Renal cortical epithelial cell (primary cell): ENCODE results near the gene PLD4. TPM values are rescaled to one million over a fixed set of nuclear protein-coding genes. Genes with fewer than 3 reads are reported as not detected.
A peak's percentile ranks its signal among the peaks of the same experiment; 100 is the strongest.

Source experiments
- DNase-seq: peaks from one replicate; pipeline ENCODE4 v3.0.0-alpha.2; 2011; ENCODE audit warnings: low read depth
- total RNA-seq: library from RNA; depleted of rRNA; stranded (reverse); fragments of >200 nt; gene quantifications from 2 replicates; pipeline ENCODE4 v1.2.3, GENCODE V29; 2014

The PLD4 gene
- total RNA-seq, 1 donor from 2014 or later: 0.05 TPM

DNA sequence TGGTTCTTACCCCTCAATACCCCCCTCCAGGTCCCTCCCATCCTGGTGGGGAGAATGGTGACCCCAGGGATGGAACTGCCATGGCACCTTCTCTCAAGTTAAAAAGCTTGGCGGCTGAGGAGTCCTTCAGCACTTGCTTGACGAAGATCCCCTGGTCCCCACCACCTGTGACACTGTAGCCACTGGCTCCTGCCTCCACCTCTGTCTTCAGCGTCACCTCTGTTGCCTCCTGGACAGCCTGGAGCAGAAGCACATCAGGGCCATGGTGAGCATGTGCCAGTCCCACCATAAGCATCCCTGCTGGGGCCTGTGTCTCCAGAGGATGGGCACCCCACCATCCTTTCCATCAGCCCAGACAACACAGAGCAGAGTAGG lies 30.7 kb downstream of the PLD4 start:
- no peak for DNase-seq

DNA sequence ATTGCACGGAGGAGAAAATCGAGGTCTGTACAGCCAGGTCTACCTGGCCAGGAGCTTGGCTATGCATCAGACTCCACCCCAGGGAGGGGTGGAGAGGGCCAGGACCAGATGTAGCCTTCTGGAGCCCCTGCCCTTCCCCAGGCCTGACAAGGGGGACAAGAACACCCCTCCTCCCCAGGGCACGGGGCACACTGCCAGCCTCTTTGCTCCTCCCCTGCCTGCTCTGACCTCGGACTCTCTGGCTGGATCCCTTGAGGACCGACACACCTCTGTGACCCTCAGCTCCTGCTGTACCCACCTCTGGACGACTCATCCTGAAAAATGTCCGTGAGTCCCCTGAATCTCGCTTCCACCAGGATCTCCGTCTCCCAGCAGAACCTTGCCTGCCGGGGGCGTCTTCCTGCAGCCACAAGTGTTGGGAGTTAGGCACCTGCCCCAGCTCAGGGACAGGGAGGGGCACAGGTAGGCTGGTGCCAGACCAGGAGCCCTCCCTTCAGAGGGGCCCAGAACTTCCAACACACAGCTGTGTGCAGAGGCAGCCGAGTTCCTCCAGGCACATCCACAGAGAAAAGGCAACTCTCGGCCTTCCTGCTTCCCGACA lies 31.7 kb downstream of the PLD4 start:
- no peak for DNase-seq

DNA sequence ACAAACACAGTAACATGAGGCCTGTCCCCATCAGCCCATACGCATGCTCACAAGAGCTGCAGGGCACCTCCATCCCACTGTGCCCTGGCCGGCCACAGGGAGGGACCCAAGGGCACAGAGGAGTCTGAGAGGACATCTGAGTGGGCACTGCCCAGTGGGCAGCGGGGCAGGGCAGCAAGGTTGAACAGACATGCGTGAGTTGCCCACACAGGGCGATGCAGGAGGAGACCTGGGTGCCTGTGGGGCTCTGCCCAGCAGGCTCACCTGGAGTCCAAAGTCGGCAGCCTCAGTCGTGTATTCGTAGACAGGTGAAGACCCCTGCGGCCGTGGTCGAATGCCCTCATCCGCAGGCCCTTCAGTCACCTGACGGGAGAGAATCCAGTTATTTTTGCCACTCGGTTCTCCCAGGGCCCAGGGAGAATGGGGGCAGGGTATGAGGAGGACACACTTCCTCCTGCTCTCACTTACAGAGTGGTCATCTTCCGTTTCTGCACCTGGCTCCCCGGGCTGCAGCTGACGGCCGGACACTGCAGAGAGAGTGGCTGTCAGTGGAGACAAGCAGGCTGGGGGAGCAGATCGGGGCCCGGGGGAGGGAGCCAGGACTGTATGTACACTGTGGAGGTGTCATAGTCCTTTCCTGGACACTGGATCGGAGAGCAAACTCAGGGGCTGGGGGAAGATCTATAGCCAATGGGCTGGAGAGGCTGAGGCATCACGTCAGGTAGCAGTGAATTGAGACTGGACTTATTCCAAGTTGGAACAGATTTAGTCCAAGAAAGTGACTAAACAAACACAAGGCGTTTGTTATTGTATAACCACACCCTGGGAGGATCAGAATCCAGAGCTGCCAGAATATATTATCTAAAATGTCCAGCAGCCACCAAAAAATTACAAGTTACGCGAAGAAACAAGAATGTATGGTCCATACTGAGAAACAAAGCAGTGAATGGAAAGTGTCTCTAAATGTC lies 32.8 kb downstream of the PLD4 start:
- DNase-seq: peak; percentile 17

DNA sequence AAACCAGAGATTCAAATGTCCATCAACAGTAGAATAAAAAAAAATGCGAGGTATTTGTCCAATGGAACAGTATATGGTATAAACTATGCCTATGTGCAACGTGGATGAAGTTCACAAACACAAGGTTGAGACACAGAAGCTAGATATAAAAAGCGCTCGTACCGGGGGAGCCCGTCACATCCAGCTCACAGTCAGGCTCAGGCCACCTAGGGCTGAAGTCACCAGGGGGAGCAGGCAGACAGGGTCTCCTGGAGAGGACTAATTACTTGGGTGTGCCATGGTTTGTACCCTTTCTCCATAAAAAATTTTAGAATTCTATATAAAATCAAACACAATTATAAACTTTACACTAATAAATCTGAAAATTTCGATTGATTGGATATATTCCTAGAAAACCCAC lies 39.9 kb downstream of the PLD4 start:
- no peak for DNase-seq

DNA sequence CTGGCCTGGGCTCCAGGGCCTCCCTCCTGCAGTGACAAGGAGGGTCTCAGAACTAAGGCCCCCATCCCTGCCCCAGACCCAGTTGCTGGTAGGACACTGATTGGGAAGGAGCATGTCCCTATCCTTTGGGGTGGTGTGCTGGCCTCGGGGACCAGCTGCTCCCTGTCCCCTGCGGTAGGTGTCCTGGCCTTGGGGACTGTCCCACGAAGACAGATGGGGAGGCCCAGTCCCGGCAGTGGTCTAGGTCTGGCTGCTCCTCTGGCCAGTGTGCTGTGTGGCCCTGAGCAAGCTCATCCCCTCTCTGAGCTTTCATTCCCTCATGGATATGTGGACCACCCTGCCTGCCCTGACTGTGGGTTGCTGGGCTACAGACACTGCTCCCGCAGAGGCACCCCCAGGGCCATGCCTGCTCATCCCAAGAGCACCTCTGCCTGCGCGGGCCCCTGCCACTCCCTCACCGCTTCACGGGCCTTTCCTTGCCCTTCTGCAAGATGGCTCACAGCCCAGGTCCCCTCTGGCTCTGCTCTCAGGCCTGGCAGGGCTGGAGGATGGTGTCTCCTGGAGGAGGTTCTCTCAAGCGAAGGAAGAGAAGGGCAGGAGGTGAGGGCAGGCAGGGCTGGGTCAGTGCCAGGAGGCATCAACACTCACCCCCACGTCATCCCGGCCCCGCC lies 41.0 kb downstream of the PLD4 start:
- no peak for DNase-seq

DNA sequence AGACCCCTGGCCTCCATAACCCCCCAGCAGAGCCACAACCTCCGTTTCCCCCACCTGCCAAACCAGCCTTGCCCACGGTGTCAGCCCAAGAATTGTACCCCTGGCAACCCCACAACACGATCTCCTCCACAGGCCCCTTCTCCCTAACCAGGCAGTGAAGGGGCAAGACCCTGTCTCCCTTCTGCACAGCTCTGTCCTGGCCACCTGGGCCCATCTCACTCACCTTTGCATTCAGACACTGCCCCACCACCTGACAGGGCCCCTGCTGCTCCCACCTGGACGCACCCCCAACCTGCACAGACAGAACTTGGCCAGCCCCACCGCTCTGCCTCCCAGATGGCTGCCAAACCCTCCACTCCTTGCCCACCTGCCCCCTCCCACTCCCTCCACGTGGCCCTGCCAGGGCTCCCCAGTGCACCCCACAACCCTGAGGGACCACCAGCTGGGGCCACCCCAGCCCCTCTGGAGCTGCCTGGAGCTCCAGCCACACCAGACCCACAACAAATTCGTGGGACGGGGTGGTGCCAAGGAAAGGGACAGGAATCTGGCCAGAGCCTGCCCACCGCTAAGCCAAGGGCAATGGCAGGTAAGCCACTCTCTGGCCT lies 41.7 kb downstream of the PLD4 start:
- no peak for DNase-seq

DNA sequence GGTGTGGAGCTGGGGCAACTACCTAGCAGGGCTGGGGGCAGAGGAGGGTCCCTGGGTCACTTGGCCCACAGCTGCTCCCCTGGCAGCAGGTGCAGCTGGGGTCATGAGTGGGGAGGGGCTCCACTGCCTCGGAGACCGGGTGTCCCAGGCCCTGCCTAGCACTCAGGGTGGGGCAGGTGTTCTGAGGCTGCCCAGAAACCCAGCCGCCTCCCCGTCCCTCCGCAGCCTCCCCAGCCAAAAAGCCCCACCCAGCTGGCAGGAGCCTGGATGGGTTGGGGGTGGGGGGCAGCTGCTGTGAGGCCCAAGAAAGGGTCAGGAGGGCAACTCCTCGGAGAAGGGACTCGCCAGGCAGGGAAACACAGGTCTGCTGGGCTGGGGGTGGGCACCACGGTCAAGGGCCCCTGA lies 42.3 kb downstream of the PLD4 start:
- DNase-seq: no peak

DNA sequence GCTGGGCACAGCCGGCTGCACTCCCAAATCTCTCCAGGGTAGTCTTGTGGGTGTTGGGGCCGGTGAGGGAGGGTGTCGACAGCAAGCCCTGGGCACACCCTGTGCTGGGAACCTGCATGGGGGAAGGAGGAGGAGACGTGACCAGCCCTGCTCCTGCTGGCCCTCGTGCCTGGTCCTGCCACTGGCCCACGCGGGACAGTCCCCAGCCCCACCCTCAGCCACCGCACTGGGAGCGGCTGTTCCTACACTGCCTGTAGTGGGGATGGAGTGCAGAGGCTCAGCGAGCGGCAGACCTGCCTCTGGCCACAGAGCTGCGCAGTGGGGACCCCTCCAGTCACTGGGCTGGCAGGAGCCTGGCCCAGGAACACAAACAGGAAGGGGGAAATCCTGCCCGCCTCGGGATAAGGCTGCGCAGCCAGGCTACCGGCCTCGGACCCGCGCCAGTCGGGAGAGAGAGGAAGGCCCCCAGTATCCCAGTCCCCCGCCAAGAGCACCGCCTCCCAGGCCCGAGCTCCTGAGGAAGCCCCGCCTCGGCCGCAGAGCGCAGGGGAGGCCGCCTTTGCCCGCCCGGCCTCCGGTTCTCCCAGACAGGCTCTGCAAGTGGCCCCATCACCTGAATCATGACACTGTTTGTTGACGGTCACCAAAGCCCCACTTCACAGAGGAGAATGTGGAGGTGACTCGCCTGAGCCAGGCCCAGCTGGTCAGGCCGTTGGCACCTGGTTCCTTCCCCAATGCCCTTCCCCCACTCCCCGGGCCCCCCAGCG lies 42.9 kb downstream of the PLD4 start:
- peak; percentile 45 for DNase-seq

DNA sequence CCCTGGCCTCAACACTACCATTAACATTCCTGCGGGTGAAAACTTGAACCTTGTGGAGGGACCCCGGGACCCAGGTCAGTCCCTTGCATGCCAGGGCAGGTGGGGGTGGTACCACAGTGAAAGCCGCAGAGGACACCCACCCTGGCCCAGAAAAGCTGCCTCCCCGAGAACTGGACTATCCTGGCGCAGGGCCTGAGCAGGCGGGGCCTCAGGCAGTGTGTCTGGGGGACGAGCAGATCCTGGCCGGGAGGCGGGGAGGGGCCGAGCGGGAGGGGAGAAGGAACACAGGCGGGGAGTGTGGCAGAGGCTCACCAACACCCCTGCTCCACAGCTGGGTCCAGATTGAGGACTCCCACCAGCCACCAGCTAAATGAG lies 43.5 kb downstream of the PLD4 start:
- DNase-seq: peak; percentile 78

DNA sequence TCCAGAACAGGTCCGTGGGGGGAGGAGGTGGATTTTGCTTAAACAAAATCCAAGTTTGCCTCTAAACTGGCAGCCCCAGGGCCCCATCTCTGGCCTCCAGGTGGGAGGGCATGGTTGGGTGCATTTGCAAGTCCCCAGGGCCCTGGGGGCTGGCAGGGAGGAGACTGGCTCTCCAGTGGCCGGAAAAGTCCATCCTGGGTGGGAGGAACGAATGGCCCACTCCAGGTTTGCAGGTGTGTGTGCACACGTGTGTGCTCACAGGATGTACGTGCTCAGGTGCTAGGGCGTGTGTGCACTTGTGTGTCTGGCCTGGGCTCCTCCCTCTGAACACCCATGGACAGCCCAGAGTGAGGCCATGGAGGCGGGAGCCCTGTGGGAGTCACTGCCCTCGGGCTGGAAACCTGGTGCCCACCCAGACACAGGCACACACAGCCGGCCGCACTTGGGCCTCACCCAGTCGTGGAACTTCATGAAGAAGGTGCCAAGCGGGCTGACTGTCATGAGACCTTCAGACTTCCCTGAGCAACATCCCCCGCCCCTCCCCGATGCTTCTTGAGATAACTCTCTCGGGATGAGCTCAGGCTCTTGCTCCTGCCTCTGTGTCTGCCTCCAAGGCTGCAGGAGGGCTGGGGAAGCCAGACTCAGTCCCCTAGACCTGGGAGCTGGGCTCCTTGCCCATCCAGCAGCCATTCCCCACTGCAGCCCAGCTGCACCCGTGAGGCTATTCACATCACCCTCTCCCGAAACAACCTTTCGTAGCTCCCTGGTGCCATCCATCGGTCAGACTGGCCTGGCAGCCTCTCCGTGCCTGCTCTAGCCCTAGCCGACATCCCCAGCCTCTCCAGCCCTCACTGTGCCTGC lies 44.1 kb downstream of the PLD4 start:
- DNase-seq: peak; percentile 26

DNA sequence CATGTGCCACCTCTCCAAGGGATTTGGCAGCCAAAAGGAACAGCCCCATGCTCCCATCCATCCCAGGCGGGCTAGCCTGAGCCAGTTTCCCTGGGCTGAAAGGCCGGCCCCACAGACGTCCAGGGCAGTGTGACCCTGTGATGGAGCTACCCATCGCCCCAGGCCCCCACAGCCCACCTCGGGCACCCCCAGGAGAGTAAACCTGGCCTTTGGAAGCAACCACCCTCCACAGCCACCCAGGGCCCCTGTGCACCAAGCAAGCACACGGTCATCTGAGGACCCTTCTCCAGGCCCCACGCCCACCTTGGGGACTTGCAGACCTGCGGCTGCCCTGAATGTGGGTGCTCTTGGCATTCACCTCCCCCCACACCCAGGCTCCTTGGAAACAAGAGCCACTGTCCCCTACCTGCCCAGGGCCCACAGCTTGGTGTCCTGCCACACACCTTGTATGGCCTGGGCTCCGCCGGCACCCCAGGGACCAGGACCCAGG lies 45.1 kb downstream of the PLD4 start:
- DNase-seq: no peak

DNA sequence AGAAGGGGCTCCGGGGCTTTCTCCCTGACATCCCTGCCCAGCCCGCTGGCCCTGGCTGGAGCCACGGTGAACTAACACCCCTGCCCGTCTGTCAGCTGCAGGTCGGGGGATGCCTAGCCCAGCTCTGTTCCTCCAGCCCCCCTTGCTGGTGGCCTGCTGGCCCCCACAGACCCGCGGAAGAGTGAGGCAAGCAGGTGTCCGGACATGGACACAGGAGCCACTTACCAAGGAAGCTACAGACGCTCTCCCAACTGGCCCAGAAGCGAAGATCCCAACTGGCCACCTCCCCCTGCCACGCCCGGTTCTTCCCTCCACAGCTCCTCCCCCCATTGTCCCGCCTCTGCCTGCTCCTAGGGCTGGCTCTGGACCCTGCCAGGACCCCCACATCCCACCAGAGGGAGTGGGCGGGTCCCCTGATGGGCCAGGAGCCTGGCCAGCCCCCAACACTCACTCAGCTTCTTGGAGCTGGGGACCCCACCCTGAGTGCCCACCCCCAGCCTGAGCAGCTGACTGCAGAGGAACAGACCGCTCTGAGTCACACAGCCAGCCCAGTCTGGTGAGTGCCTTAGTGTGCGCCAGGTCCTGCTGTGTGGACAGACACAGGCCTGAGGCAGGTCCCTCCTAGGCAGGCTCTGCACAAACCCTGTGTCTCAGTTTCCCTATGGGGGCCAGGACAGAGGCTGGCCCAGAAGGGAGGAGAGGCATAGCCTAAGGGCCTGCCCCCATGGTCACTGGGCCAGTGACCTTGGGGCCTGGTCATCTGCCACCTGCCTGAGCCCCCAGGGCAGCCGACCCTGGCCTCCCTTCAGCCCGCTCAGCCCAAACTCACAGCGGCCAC lies 45.8 kb downstream of the PLD4 start:
- peak; percentile 68 for DNase-seq

DNA sequence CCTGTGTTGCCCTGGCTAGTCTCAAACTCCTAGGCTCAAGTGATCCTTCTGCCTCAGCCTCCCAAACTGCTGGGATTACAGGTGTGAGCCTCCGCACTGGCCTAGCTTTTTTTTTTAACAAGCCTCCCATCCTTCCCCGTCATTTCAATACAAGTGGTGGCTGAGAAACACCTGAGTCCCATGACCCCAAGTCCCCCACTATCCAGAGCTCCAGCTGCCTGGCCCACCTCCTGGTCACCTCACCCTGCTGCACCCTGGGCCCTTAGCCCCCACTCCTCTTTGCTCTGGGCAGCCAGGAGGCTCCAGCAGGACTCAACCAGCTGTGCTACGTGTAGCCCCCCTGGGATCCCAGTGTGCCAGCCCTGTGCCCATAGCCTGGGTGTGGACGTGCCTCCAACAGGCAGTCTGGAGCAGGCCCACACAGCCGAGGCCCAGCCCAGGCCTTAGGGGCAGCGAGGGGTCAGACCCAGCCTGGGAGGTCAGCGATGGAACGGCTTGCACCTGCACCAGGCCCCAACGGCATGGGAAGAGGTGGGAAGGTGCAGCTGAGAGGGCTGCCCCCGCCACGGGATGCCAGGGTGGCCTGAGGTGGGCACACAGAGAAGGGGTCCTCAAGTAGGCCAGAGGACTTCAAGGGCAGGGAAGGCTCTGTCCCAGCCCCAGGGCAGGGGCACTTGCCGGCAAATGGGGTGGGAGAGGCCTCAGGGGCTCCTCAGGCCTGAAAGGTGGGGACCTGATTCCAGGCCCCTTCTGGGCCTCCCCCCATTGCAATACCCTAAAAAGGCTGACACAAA lies 47.0 kb downstream of the PLD4 start:
- no peak for DNase-seq

DNA sequence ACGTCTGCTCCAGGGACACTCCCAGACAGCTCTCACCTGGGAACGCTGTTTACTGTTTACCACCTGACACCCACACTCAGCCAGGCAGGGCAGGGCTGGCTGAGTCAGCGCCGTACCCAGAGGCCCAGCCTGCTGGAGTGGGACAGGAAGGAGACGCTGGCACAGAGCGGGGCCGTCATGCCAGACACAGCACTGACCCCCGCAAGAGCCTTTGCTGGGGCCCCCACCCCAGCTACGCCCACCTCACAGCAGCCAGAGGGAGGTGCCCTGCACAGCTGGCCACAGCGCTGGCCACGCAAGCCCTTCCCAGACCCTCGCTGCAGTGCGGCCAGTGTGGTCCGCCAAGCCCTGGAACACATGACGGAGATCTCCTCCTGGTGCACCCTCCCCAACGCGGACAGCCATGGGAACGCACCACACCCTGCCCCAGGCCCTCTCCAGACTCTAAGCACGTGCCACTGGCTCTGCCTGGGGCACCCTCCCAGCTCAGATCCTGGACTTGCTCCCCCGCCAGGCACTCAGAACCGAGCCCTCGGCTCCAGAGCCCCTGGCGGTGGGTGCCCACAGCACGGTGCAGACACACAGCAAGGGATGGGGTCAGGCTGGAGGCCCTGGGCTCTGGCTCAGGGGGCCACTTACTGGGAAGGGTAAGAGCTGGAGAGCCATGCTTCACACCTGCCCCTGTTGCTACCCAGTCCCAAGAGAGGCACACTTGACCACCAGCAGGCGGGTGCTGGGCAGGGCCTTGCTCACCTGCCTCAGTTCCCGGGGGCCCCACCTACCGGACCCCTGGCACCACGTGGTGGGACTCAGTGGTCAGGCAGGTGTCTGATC lies 47.8 kb downstream of the PLD4 start:
- peak; percentile 84 for DNase-seq

DNA sequence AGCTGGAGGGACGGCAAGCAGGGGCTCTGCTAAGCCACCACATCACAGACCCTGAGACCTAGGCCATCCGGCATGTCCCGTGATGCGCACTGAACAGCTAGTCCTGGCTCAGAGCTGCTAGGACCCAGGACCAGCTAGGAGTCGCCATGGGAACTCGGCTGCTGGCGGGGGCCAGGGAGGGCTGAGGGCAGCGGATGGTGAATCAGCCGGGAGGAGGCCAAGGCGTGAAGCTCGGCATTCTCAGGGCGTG lies 48.4 kb downstream of the PLD4 start:
- DNase-seq: peak; percentile 94

DNA sequence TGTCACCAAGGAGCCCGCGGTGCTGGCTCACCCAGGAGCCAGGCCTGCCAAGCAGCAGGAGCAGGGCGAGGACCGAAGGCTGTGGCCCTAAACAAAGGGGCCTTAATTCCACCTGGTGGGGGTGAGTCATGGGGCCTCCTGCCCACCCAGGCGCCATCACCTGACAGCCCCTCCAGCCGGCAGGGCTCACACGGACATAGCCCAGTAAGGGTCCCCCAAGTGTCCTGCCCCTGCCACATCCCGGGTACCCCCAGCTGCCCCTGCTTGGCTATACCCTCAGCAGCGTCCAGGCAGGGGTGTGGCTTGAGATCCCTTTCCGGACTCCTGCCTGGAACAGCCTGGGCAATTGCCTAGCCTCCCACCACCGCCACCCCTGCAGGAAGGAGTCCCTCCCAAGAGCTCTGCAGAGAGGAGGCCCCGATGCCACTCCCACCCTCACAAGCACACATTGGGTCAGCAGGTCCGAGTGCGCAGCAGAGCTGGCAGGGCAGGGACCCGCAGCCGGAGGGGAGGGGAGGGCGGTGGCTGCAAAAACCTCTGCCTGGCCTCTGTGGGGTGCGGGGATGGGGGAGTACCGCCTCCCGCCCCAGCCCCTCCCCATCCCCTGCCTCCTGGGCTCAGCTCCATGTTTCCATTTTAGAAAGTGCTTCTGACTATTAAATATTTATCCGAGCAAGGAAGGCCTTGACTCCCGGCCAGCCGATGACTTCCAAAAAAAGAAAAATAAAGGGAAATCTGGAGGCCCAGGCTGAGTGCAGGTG lies 48.9 kb downstream of the PLD4 start:
- no peak for DNase-seq

DNA sequence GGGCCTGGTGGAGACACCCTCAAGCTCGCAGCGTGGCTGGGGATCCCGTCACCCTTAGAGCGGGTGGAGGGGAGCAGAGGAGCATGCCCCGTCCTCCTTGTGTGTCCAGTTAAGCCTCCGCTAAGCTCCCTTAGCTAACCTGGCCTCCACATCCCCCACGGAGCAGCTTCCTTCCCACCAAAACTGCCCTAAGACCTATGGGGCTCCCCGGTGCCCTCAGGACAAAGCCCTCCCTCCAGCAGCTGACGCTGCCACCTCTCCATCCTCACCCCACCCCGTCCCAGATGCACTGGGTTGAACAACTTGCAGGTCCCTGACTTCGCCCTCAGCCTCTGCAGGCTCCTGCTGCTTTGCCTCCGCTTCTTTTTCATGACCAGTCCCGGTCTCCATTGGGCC lies 49.5 kb downstream of the PLD4 start:
- DNase-seq: no peak
